NT2/D1 (cell line): ENCODE measurements around the gene CALML6.

Experiments used
- DNase-seq: peaks from one replicate; pipeline ENCODE4 v3.0.0-alpha.2; 2011; ENCODE audit warnings: low read depth, low spot score
- H3K27me3 ChIP-seq: 2 replicates; pipeline ENCODE4 v1.6.0; 2011; ENCODE audit warnings: mild to moderate bottlenecking; ENCODE audit not compliant: insufficient read length, insufficient read depth
- H3K36me3 ChIP-seq: 2 replicates; pipeline ENCODE4 v1.6.1; 2011; ENCODE audit warnings: mild to moderate bottlenecking, low read length, mixed read lengths; ENCODE audit not compliant: insufficient read depth, insufficient read length
- H3K4me1 ChIP-seq: 2 replicates; pipeline ENCODE4 v1.5.1; 2011; ENCODE audit not compliant: insufficient read depth, insufficient read length
- H3K4me3 ChIP-seq: 2 replicates; pipeline ENCODE4 v1.5.1; 2011; ENCODE audit warnings: low read depth; ENCODE audit not compliant: insufficient read length
- H3K9ac ChIP-seq: 2 replicates; pipeline ENCODE4 v1.6.0; 2011; ENCODE audit warnings: low read depth; ENCODE audit not compliant: insufficient read length
- H3K9me3 ChIP-seq: 2 replicates; pipeline ENCODE4 v1.5.1; 2011; ENCODE audit warnings: mild to moderate bottlenecking, low read length; ENCODE audit not compliant: insufficient read depth
- SUZ12 ChIP-seq: IDR thresholded peaks from 2 replicates; pipeline ENCODE4 v1.6.1; 2011; ENCODE audit not compliant: insufficient read length, insufficient read depth; ENCODE audit errors: extremely low read depth
- YY1 ChIP-seq: IDR thresholded peaks from 2 replicates; pipeline ENCODE4 v1.6.1; 2011; ENCODE audit not compliant: insufficient read length, insufficient read depth
- ZNF274 ChIP-seq: IDR thresholded peaks from 2 replicates; pipeline ENCODE4 v1.6.1; 2011; ENCODE audit warnings: mild to moderate bottlenecking, low read depth, low read length

Gene CALML6

DNA sequence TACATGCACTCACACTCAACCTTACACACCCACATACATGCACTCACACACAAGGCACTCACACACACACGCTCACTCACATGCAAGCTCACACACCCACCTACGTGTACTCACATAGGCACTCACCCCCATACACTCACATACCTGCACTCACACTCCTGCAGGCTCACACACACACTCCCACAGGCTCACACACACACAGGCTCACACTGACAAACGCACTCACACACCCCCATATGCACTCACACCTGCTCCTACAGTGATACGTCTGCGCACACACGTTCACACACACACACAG is 23.2 kb downstream of the CALML6 start:
- H3K27me3 ChIP-seq: no peaks in the 10 kb centered on the region
- H3K36me3 ChIP-seq: no peaks in the 10 kb centered on the region
- H3K4me1 ChIP-seq: peaks cover 7% of the 10 kb centered on the region
- H3K9ac ChIP-seq: no peak overlapping the region
- no peak for TF ChIP-seq YY1
- TF ChIP-seq ZNF274: no peak
- no peak for TF ChIP-seq SUZ12
- H3K4me3 ChIP-seq: no peak overlapping the region
- no peak for DNase-seq
- peaks cover 14% of the 10 kb centered on the region; the same call in 1 of the 2 replicates for H3K9me3 ChIP-seq

- no peak overlapping the region for H3K9ac ChIP-seq
- H3K4me3 ChIP-seq: no peak overlapping the region
- DNase-seq: no peak
- peaks cover 12% of the 10 kb centered on the region for H3K4me1 ChIP-seq
- TF ChIP-seq YY1 (no peak), SUZ12 (no peak), ZNF274 (no peak)
- H3K27me3 ChIP-seq: no peaks in the 10 kb centered on the region
- no peaks in the 10 kb centered on the region for H3K36me3 ChIP-seq
- peaks cover 14% of the 10 kb centered on the region; the same call in 1 of the 2 replicates for H3K9me3 ChIP-seq
Measured at GRCh38 chr1:1938613-1939295, 23.7 kb downstream of the CALML6 start.

- TF ChIP-seq SUZ12 (no peak), ZNF274 (no peak), YY1 (no peak)
- Histone ChIP-seq H3K9me3 (peaks cover 9% of the 10 kb centered on the region; the same call in 1 of the 2 replicates), H3K9ac (no peak overlapping the region), H3K27me3 (peaks cover 2% of the 10 kb centered on the region), H3K4me1 (peaks cover 13% of the 10 kb centered on the region), H3K4me3 (no peak overlapping the region), H3K36me3 (no peaks in the 10 kb centered on the region)
- DNase-seq: no peak
Measured at GRCh38 chr1:1939296-1940122, 24.4 kb downstream of the CALML6 start.

DNA sequence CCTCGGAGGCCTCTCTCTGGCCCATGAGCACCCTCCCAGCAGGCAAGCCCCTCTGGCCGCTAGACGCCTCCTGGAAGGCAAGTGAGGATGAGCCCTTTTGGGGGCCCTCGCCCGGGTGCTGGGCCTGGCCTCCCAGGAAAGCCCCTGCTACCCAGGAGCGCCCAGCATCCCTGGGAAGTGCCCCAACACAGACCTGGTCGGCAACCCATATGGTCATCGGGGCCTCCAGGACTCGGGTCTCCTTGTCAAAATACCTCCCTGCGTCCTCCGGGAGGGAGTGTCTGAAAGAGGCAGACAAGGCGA is 25.0 kb downstream of the CALML6 start:
- Histone ChIP-seq H3K4me1 (peaks cover 13% of the 10 kb centered on the region), H3K9me3 (0 out of 2 replicates have a peak, but pooled peaks cover 3% of the 10 kb centered on the region), H3K27me3 (peaks cover 2% of the 10 kb centered on the region), H3K4me3 (no peak overlapping the region), H3K9ac (no peak overlapping the region), H3K36me3 (no peaks in the 10 kb centered on the region)
- DNase-seq: no peak
- TF ChIP-seq ZNF274 (no peak), SUZ12 (no peak), YY1 (no peak)

- Histone ChIP-seq H3K4me1 (peaks cover 13% of the 10 kb centered on the region), H3K4me3 (no peak overlapping the region), H3K9ac (no peak overlapping the region), H3K9me3 (no peaks in the 10 kb centered on the region), H3K36me3 (no peaks in the 10 kb centered on the region), H3K27me3 (peaks cover 2% of the 10 kb centered on the region)
- no peak for DNase-seq
- TF ChIP-seq YY1 (no peak), ZNF274 (no peak), SUZ12 (no peak)
Measured at GRCh38 chr1:1941211-1941841, 26.3 kb downstream of the CALML6 start.

GRCh38 chr1:1941868-1942752 is 27.1 kb downstream of the CALML6 start:
- H3K4me1 ChIP-seq: peaks cover 13% of the 10 kb centered on the region
- no peak for DNase-seq
- H3K27me3 ChIP-seq: peaks cover 2% of the 10 kb centered on the region
- H3K9ac ChIP-seq: no peak overlapping the region
- H3K4me3 ChIP-seq: no peak overlapping the region
- TF ChIP-seq ZNF274 (no peak), SUZ12 (no peak)
- no peaks in the 10 kb centered on the region for H3K36me3 ChIP-seq
- no peaks in the 10 kb centered on the region for H3K9me3 ChIP-seq
